Measurements from ENCODE around the gene TMEM167B. TPM values are rescaled to one million over a fixed set of nuclear protein-coding genes. Genes with fewer than 3 reads are reported as not detected.
A peak's percentile ranks its signal among the peaks of the same experiment; 100 is the strongest.

TMEM167B gene
- total and polyA plus RNA-seq, 4 donors = 5.4 to 15.4 (median 13.2) TPM

DNA sequence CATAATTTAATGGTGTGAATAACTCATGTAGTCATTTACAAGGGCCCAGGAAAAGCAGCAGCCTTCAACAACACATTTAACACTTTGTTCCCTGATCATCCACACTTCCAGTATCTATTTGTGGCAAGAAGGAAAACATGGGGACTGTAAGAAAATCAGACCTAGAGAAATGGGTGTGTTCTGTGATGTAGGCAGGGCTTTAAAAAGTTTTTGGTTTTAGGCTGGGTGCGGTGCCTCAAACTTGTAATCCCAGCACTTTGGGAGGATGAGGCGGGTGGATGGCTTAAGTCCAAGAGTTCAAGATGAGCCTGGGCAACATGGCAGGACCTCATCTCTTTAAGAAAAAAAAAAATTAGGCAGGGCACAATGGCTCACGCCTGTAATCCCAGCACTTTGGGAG lies 34.5 kb upstream of the TMEM167B start:
- no peaks in the 10 kb centered on the region for H3K27me3 ChIP-seq (ENCODE audit: control insufficient read depth in 4 of 4, insufficient read depth in 4 of 4, low read length in 3 of 4)
- H3K36me3 ChIP-seq (ENCODE audit: control insufficient read depth in 4 of 4, insufficient read depth in 3 of 4, low read depth in 1 of 4, low read length in 3 of 4) = no peaks in the 10 kb centered on the region
- H3K9ac ChIP-seq (ENCODE audit: low read depth in 1 of 2, low read length in 2 of 2) = no peak overlapping the region
- TF ChIP-seq ATF3 (IDR thresholded peaks at IDR 0.05) = no peak
- no peak overlapping the region for H3K27ac ChIP-seq (ENCODE audit: low read depth in 1 of 2, low read length in 2 of 2)
- H3K4me3 ChIP-seq (ENCODE audit: low read depth in 1 of 3, low read length in 3 of 3) = no peak overlapping the region
- H3K4me1 ChIP-seq (ENCODE audit: control insufficient read depth in 4 of 4, insufficient read depth in 4 of 4, low read length in 3 of 4) = peaks cover 0 to 2% (median 0%) of the 10 kb centered on the region in 4 donors
- 84% methylated on average over 3 of the region's 3 CpGs for WGBS
- no peak for DNase-seq (ENCODE audit: low spot score)
- no peaks in the 10 kb centered on the region for H3K9me3 ChIP-seq (ENCODE audit: control insufficient read depth in 4 of 4, low read length in 3 of 4)

DNA sequence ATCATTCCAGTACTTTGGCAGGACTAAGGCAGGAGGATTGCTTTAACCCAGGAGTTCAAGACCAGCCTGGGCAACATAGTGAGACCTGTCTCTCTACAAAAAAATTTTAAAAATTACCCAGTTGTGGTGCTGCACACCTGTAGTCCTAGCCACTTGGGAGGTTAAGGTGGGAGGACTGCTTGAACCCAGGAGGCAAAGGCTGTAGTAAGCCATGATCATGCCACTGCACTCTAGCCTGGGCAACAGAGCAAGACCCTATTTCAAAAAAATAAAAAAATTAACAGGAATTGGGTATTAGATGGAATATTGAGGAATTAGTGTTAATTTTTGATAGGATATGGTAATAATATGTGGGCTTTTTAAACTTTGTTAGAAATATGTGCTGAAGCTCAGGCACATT lies 31.5 kb upstream of the TMEM167B start:
- TF ChIP-seq HNF4A (conservative IDR thresholded peaks at IDR 0.05) (no peak), ZBTB33 (IDR thresholded peaks at IDR 0.05) (no peak), SP1 (IDR thresholded peaks at IDR 0.05) (no peak), YY1 (IDR thresholded peaks at IDR 0.05) (no peak), REST (IDR thresholded peaks at IDR 0.05) (no peak), EGR1 (IDR thresholded peaks at IDR 0.05; ENCODE audit: low read depth in 2 of 2) (no peak), FOXA2 (IDR thresholded peaks at IDR 0.05) (no peak)
- TF ChIP-seq, protein P1, sequence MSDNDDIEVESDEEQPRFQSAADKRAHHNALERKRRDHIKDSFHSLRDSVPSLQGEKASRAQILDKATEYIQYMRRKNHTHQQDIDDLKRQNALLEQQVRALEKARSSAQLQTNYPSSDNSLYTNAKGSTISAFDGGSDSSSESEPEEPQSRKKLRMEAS (IDR thresholded peaks at IDR 0.05) = no peak
- H3K27ac ChIP-seq (ENCODE audit: low read depth in 1 of 2, low read length in 2 of 2) = no peak overlapping the region
- DNase-seq (ENCODE audit: low spot score) = no peak
- peaks cover 0 to 3% (median 0%) of the 10 kb centered on the region in 4 donors for H3K4me1 ChIP-seq (ENCODE audit: control insufficient read depth in 4 of 4, insufficient read depth in 4 of 4, low read length in 3 of 4)
- H3K9ac ChIP-seq (ENCODE audit: low read depth in 1 of 2, low read length in 2 of 2) = no peak overlapping the region
- H3K27me3 ChIP-seq (ENCODE audit: control insufficient read depth in 4 of 4, insufficient read depth in 4 of 4, low read length in 3 of 4) = no peaks in the 10 kb centered on the region
- H3K4me3 ChIP-seq (ENCODE audit: low read depth in 1 of 3, low read length in 3 of 3) = no peak overlapping the region
- no peaks in the 10 kb centered on the region for H3K9me3 ChIP-seq (ENCODE audit: control insufficient read depth in 4 of 4, low read length in 3 of 4)
- H3K36me3 ChIP-seq (ENCODE audit: control insufficient read depth in 4 of 4, insufficient read depth in 3 of 4, low read depth in 1 of 4, low read length in 3 of 4) = peaks cover 0 to 6% (median 1%) of the 10 kb centered on the region in 4 donors

- H3K4me1 ChIP-seq (ENCODE audit: control insufficient read depth in 4 of 4, insufficient read depth in 4 of 4, low read length in 3 of 4) = peaks cover 0 to 3% (median 0%) of the 10 kb centered on the region in 4 donors
- H3K9ac ChIP-seq (ENCODE audit: low read depth in 1 of 2, low read length in 2 of 2) = no peak overlapping the region
- H3K4me3 ChIP-seq (ENCODE audit: low read depth in 1 of 3, low read length in 3 of 3) = no peak overlapping the region
- 55% methylated on average over 7 of the region's 7 CpGs for WGBS
- H3K27me3 ChIP-seq (ENCODE audit: control insufficient read depth in 4 of 4, insufficient read depth in 4 of 4, low read length in 3 of 4) = no peaks in the 10 kb centered on the region
- peak; percentile 37 for TF ChIP-seq SP1 (IDR thresholded peaks at IDR 0.05)
- TF ChIP-seq GABPA (IDR thresholded peaks at IDR 0.05 in 1 of 2, conservative IDR thresholded peaks at IDR 0.05 in 1 of 2) = peak in 1 of 2 donors; percentile 63
- peak in 1 of 2 donors; percentile 49 for TF ChIP-seq HNF4A (conservative IDR thresholded peaks at IDR 0.05)
- TF ChIP-seq REST (IDR thresholded peaks at IDR 0.05) = no peak
- TF ChIP-seq YY1 (IDR thresholded peaks at IDR 0.05) = peak; percentile 46
- no peak for DNase-seq (ENCODE audit: low spot score)
- peaks cover 3 to 11% (median 7%) of the 10 kb centered on the region in 4 donors for H3K36me3 ChIP-seq (ENCODE audit: control insufficient read depth in 4 of 4, insufficient read depth in 3 of 4, low read depth in 1 of 4, low read length in 3 of 4)
- no peaks in the 10 kb centered on the region for H3K9me3 ChIP-seq (ENCODE audit: control insufficient read depth in 4 of 4, low read length in 3 of 4)
- H3K27ac ChIP-seq (ENCODE audit: low read depth in 1 of 2, low read length in 2 of 2) = no peak overlapping the region
Measured at GRCh38 chr1:109060707-109061106, 29.9 kb upstream of the TMEM167B start.

Measured in liver (tissue), 9 donors.